T-helper 22 cell (primary cell): ENCODE results near the gene PACS2.

Experiments
- DNase-seq: peaks from one replicate; pipeline ENCODE4 v3.0.0-alpha.2; 2020; ENCODE audit warnings: low read depth

The PACS2 gene

DNA sequence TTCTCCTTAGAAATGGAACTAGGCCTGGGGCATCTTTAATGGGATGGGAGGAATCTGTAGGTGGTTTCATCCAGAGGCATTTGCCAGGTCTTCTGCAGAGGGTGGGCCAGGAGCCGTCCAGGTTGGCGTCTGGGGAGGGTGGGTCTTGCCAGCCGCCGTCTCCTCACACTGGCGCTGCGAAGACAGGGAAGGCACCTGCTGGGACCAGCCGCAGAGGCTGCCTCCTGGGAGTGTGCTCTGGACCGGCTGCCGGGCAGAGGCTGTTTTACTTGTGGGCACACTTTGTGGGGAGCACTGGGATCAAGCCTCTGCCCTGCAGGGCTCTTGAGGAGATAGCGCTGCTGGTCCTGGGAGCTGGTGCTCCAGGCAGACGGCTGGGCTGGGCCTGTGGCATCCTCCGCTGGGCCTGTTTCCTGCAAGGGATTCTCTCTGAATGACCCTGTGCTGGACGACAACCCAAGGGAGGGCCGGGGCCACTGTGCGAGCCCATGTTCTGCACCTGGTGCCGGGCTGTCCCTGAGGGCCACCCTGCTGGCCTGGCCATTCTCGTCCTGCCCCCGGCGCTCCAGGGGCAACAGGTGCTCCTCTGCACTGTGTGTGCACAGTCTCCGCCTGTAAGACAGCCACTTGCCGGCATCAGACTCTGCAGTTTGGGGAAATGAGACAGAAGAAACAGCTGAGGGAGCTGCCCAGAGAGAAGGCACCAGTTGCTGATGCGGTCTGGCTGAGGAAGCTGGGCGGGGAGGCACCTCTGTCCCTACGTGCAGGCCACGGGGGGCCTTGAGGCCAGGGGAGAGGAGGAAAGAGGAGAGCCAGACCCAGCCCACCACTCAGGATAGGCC, 73.8 kb downstream of the PACS2 start:
- DNase-seq = no peak

DNA sequence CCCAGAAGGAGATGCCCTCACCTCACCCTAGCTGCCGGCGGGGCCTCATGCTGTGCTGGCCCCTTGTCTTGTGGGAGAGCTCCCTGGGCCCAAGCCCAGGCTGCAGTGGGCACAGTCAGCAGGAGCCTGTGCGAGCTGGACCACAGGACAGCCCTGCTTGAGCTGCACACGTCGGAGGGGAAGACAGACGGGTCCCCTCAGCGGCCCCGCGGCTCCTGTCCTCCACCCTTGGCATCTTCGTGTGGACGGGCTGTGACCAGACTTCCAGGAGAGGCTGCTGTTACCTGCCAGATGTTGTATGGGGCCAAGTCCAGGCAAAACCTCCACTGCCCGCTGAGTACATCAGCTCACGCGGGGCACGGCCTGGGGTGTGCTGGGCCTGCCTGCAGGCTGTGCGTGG, 74.4 kb downstream of the PACS2 start:
- no peak for DNase-seq

DNA sequence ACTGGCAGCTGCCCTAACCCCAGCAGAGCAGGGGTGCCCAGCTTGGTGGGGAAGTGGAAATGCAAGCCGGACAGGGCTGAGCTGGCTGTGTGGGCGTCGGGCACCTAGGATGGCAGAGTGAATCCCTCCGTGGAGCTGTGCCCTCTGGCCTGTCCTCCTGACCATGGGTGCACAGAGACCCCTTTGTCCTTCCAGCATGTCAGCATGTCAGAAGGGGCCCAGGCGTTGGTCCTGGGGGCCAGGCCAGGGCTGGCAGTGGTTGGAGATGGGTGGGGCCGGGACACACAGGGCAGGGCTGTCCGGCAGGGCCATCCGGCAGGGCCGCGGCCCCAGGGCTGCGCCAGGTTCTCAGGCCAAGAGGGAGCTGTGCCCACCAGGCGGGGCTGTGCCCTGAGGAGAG, 75.0 kb downstream of the PACS2 start:
- DNase-seq = no peak

DNA sequence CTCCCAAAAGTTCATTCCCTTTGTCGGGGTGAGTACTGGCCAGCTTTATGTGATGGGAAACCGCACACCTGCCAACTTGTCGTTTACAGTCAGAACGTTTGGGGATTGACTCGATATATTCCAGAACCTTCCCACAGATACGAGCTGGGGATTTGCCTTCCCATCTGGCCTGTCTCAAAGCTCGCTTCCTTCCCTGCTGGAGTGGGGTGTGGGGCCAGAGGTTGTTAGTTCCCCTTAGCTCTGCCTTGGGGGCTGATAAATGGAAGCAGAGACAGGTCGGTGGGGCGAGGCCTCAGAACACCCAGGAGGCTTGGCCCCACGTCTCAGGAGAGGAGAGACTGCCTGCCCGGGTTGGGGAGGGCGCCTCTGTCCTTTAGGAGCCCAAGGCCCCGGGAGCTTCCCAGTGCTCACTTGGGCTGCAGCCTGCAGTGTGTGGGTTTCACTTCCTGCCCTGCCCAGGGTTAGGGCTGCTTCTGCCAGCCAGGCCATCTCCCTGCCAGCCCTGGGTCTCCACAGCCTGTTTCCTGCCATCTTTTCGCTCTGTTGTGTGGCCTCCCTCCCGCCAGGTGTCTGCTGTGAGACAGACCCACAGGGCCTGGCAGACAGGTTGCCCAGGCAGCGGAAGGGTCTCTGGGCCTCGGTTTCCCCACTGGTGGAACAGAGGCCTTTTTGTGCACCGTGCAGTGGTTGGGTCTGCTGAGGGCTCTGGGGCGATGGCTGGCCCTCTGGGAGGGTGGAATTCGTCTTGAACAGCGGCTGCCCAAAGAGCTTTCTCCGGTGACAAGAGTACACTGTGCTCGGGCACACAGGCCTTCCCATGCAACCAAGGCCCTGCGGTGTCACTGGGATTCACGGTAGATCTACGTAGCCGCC, 75.7 kb downstream of the PACS2 start:
- no peak for DNase-seq

DNA sequence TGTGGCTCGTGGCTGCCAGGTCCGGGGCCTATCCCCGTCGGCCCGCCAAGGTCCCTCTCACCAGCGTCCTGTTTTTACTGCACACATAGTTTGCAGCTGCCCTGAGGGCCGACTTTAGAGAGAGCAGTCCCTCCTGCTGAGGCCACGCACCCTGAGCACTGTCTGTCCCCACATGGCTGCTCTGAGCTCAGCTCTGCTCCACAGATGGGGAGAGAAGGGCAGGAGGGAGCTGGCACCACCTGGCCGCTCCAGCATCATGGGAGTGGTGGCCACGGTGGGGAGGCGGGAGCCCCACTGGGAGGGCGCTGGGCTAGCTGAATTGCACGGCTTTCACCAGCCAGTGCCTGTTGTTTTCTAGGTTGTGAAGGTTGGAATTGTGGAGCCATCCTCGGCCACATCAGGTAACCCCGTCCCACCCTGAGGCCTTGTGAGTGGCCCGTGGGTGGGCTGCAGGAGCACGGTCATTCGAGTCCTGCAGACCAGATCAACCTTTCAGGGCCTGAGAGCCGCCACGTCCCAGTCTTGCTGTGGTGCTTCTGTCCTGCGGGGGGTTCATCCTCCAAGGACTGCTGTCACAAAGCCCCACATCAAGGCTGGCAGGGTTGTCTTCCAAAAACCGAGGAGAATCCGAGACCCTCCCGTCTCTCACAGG, 76.4 kb downstream of the PACS2 start:
- DNase-seq = no peak

DNA sequence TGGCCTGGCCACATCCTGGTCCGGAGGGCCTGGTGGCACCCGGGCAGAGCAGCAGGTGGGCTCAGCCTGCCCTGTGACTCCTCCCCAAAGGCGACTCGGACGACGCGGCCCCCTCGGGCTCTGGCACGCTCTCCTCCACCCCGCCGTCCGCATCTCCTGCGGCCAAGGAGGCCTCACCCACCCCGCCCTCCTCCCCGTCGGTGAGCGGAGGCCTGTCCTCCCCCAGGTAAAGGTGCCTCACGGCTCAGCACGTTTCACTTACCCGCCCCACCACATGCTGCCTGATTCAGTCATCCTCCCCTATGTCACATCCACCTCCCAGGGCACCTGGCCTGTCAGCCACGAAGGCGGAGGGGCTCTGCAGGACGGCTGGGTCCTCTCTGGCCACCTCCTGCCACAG, 77.0 kb downstream of the PACS2 start:
- DNase-seq = no peak

DNA sequence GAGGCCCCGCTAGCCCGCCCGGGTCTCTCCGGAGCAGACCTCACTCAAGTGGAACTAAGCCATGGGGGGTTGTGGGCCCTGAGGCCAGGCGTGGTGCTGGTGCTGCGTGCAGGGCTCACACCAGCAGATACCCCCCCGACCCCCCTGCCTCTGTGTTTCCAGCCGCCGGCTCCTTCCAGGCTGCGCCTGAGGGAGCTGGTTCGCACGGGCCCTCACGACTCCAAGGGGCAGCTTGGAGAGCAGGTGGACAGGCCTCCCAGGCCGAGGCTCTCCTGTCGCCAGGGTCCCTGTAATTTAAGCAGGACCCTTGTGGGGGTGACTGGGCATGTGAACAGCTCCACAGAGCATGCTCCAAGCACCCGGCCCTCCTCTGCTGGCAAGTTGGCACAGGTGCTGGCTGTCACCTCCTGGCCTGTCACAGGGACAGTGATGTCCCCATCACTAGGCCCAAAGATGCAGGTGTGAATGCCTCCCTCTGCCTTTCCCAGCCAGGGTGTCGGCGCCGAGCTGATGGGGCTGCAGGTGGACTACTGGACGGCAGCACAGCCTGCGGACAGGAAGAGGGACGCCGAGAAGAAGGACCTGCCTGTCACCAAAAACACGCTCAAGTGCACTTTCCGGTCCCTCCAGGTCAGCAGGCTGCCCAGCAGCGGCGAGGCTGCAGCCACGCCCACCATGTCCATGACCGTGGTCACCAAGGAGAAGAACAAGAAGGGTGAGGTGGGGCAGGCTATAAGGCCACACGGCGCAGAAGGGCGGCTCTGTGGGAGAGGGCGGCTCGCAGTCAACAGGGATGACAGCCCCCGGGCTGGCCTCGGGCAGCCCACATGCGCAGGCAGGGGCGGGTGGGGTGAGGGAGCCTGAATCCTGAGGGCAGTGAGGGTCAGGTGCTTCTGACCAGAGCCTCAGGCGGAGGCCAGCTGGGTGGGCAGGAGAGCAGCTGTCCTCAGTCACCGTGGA, 77.9 kb downstream of the PACS2 start:
- no peak for DNase-seq

DNA sequence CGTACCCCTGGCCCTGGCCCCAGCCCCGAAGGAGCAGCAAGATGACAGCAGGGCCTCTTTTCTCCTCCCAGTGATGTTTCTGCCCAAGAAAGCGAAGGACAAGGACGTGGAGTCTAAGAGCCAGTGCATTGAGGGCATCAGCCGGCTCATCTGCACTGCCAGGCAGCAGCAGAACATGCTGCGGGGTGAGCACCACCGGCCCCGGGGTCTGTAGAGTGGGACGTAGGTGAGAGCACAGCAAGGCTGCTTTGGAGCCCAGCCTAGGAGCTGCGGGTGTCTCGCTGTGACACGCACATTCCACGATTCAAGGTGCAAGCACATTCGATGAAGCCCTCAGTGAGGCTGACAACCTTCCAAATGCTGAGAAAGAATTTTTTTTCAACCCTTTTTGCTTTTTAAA, 78.6 kb downstream of the PACS2 start:
- no peak for DNase-seq

DNA sequence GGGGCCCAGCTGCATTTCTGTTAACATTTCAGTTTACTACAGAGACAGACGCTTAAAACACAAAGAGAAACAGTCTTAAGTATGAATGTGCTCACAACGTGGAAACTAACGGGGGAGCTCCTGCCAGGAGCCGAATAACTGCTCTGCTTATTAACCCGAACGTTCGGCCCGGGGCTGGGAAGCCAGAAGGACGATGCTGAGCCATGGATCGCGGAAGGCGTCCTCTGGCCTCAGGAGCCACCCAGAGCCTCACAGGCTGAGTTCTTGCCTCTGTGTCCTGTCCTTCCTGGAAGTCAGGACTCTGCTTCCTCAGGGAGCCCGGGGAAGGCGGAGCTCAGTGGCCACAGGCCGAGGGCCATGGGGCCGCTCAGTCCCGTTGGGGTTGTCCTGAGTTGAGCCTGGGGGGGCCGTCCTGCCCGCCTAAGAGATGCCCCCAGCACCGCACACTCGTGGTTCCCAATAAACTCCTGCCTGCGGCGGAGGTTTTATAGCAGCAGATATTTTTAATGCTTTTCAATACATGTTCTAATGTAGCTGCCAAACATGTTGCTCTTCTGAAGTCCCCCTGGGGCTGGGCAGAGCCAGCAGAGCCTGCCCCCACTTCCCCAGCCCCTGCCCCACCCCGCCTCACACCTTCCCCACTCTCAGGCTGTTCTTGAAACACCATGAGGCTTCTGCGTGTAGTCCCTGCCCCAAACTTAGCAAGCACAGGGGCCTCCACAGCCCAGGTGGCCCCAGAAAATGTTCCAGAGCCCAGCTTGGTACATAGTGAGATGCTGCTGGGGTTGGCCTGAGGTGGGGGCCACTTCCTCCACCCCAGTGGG, 80.4 kb downstream of the PACS2 start:
- DNase-seq = no peak

DNA sequence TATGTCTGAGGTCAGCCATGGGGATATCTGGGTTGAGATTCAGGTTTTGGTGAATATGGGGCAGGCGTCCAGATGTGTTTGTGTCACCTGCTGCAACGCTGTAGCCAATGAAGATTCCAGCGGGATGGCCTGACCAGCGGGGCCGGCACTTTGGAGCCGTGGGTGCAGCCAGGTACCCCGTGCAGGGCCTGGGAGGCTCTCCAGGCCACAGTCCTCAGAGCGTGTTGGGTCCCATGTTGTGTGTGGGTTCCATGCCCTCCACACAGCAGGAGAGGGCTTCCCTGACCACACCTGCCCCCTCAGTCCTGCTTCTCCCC, 80.9 kb downstream of the PACS2 start:
- no peak for DNase-seq

DNA sequence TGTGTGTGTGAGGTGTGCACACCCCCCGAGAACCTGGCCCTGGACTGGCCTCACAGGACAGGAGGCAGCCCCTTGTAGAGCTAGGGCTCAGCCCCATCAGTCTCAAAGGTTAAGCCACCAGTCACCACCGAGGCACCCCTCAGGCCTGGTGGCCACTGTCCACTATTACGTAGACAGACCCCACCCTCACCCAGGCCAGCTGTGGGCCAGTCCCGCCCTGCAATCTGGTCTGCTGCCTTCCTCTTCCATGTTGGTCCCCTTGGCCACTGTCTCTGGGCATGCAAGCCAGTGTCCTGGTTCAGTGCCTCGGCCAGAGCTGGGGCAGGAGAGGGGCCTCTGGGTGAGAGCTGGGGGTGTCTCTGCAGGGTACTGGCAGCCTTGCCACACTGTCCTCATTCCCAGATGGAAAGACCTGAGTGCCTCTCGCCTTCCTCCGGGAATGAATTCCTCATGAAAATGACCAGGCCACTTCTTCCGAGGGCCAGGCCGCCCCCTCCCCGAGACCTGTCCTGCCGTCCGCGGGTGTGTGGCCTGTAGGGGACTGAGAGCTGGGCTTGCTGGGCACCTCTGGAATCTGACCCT, 82.9 kb downstream of the PACS2 start:
- no peak for DNase-seq

DNA sequence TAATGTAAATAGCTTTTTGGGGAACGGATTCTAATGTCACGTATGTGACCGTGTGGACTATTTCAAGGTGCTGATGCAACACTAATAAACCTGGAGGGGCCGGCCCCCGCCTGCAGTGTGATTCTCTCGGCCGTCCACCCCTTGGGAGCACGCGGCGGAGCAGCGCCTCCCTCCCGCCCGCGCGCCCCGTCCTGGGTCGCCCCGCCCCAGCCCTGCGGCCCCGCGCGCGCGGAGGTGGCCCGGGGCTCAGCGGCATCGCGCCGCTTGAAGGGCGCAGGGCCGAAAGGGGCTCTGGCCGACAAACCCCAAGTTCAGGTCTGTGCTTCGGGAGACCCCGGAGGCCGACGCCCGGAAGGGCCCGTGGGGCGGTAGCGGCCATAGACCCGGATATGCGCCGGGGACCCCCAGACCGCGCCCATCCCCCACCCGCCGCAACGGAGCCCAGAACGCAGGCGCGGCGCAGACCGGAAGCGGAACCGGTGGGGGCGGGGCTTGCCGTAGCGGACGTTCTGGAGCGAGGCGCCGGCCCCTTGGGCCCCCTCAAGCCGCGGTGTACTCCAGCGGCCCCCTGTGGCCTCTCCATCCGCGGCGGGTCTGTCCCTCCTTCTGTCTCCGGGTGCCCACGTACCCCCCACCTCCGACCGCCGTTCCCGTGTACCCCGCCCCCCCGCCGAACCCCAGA, 83.6 kb downstream of the PACS2 start, which contains the start of gene TEX22:
TEX22 (plus strand) TSS at position 495 of the 682 bp plus-strand sequence. CDS start 803 bp downstream, outside the sequence.
- peak; percentile 67 for DNase-seq

DNA sequence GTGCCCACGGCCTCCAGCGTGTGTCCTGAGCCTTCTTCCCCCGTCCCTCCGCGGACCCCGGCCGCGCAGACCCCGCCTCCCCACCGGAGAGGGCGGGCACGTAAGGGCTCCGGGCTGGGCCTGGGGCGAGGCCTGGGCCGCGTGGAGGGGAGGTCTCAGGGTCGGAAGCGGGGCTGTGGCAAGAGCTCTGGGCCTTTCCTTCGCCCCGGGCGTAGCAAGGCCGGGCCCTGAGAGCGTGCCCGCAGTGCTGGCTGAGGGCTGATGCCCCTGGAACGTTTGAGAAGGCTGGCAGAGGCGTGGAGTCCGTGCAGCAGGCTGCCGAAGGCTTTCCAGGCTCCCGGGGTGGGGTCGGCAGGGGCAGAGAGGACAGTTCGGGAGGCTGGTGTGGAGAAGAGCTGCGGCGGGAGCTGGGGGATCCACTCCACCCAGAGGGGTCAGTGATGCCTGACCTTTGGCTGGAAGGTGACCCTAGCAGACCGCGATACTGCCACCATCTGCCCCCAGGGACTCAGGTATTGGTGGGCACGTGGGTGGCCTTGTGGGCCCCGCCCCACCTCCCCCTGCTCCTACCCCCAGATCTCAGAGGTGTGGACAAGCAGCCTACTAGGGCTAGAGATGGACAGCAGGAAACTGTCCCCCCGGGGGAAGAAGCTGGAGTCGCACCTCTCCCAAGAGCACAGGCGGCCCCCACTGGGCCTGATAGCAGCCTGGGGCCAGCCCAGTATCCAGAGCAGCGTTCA, 84.3 kb downstream of the PACS2 start:
- no peak for DNase-seq

DNA sequence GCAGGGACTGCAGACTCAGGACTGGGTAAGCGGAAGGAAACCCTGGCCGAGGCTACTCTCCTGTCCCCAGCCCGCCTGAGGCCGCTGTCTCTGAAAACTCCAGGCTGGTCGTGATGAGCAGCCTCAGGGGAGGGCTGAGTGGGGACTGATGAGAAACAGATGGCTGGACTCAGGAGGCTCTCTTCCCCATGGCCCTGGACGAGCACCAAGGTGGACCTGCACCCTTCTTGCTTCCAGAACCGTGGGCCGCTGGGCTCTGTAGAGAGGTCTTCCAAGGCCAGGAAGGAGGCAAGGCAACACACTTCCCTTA, 84.9 kb downstream of the PACS2 start:
- DNase-seq = no peak

DNA sequence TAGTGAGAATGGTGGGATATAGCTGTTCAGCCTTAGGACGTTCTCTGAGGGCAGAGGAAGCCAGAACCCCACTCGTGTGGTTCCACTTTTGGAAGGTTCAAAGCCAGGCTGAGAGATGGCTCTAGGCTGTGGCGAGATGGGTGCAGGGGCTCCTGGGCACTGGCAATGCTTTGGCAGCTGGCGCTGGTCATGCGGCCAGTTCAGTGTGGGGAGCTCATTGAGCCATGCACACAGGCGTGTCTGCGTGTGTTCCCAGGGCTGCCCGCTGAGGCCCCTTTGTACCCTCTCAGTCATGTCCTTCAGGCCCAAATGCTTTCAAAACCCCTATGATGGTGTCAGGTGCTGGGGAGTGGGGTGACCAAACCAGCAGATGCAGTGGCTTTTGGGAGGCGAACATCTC, 85.5 kb downstream of the PACS2 start:
- DNase-seq = no peak

DNA sequence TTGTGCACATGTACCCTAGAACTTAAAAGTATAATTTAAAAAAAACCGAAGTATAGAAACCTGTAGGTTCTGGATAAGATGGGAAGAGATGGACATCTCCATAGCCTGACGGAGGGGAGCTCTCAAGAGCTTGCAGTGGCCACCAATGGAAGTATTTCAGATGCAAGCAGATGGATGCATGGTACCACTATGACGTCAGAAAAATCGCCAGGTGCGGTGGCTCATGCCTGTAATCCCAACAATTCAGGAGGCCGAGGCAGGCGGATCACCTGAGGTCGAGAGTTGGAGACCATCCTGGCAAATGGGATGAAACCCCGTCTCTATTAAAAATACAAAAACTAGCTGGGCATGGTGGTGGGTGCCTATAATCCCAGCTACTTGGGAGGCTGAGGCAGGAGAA, 87.2 kb downstream of the PACS2 start:
- no peak for DNase-seq

DNA sequence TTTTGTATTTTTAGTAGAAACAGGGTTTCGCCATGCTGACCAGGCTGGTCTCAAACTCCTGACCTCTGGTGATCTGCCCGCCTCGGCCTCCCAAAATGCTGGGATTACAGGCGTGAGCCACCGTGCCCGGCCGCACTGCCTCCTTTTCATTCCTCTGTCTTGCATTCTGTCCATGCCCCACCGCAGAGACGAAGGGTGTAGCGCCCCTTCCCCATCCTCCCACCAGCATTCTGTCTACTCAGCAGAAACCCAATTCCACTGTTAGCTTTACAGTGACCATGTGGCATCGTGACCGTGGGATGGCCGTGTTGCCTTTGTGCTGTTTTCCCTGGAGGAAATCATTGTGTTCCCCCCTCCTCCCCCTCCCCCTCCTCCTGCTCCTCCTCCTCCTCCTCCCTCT, 94.0 kb downstream of the PACS2 start:
- no peak for DNase-seq

DNA sequence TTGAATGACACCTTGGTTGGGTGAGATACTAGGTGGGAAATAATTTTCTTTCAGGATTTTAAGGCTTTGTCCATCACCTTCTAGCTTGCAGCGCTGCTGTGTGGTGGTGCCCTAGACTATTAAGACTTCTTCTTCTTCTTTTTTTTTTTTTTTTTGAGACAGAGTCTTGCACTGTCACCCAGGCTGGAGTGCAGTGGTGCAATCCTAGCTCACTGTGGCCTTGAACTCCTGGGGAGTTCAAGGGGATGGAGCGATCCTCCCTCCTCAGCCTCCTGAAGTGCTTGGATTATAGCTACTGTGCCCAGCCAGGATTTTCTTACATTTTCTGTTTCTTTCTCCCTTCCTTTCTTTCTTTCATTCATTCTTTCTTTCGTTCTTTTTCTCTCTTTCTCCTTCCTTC, 94.8 kb downstream of the PACS2 start:
- no peak for DNase-seq

DNA sequence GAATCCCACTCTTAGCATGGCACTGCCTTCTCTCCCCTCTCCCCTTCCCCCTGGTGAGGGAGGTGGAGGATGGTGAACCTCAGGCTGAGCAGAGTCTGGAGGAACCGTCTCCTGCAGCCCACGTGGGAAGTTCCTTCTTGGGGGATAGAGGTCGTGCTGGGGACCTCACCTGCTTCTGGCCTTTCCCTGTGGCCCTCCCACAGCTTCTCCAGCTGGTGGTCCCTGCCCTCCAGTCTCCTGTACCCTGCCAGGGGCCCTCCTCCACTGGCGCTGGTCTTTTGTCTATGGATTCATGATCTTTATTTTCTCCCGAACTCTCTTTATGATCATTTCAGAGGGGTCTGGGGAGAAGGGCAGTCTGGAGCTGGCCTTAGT, 96.1 kb downstream of the PACS2 start:
- no peak for DNase-seq
